Measurements from ENCODE around the gene SLMAP.
A peak's percentile ranks its signal among the peaks of the same experiment; 100 is the strongest.
"Not testable (repeated sequence)": the region's sequence is repeated elsewhere in the genome, so short reads cannot be mapped to it uniquely, and the experiment has no call there.

The SLMAP gene

GRCh38 chr3:57794501-57794900 lies 38.4 kb downstream of the SLMAP start:
- no peak for DNase-seq

DNA sequence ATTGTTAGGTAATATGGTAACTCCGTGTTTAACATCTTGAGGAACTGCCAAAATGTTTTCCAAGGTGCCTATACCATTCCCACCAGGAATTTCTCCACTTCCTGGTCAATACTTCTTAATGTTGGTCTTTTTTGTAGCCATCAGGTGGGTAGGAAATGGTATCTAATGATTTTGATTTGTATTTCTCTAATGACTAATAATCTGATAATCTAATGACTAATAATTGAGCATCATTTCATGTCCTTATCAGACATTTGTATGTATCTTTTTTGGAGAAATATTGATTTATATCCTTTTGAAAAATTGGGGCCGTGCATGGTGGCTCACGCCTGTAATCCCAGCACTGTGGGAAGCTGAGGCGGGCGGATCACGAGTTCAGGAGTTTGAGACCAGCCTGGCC lies 38.8 kb downstream of the SLMAP start:
- no peak for DNase-seq

GRCh38 chr3:57796261-57796660 lies 40.2 kb downstream of the SLMAP start:
- no peak for DNase-seq

- no peak for DNase-seq
Measured at GRCh38 chr3:57797701-57798487, 41.8 kb downstream of the SLMAP start.

GRCh38 chr3:57803647-57804081 lies 47.6 kb downstream of the SLMAP start:
- DNase-seq = no peak

GRCh38 chr3:57805266-57805665 lies 49.2 kb downstream of the SLMAP start:
- DNase-seq = no peak

- DNase-seq = no peak
Measured at GRCh38 chr3:57805674-57806073, 49.6 kb downstream of the SLMAP start.

DNA sequence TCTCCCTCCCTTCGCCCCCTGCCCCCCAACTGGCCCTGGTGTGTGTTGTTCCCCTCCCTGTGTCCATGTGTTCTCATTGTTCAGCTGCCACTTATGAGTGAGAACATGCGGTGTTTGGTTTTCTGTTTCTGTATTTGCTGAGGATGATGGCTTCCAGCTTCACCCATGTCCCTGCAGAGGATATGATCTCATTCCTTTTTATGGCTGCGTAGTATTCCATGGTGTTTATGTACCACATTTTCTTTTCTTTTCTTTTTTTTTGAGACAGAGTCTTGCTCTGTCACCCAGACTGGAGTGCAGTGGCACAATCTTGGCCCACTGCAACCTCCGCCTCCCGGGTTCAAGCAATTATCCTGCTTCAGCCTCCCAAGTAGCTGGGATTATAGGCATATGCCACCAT lies 50.1 kb downstream of the SLMAP start:
- DNase-seq = not testable (repeated sequence)

GRCh38 chr3:57808961-57809608 lies 53.0 kb downstream of the SLMAP start:
- no peak for DNase-seq

DNA sequence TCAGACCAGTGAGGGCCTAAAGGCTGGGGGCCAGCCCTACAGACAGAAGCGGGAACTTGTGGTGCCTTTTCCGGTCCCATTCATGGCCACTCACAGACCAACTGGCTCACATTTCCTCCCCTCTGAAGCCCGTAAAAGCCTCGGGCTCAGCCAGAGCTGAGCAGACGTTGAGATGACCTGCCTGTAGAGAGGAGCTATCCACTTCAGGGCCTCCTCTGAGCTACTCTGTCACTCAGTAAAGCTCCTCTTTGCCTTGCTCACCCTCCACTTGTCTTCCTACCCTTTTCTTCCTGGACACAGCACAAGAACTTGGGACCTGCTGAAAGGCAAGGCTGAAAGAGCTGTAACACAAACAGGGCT lies 53.5 kb downstream of the SLMAP start:
- no peak for DNase-seq

DNA sequence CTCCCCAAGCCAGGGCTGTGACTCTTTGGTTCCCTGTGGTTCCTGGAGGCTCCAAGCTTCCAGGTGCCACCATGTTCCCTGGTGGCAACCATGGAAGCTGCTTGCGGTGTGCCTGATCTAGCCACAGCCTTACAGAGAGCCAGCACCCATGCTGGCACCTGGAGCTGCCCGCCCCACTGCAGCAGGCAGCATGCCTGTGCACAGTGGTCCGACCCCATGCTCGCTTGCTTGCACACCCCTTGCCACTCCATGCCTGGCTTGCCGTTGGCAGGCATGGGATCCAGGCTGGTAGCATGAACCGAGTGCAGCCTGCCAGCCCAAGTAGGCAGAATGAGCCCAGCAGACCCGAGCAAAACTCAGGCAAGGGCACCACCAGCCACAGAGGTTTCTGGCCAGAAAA lies 53.9 kb downstream of the SLMAP start:
- DNase-seq = no peak

DNA sequence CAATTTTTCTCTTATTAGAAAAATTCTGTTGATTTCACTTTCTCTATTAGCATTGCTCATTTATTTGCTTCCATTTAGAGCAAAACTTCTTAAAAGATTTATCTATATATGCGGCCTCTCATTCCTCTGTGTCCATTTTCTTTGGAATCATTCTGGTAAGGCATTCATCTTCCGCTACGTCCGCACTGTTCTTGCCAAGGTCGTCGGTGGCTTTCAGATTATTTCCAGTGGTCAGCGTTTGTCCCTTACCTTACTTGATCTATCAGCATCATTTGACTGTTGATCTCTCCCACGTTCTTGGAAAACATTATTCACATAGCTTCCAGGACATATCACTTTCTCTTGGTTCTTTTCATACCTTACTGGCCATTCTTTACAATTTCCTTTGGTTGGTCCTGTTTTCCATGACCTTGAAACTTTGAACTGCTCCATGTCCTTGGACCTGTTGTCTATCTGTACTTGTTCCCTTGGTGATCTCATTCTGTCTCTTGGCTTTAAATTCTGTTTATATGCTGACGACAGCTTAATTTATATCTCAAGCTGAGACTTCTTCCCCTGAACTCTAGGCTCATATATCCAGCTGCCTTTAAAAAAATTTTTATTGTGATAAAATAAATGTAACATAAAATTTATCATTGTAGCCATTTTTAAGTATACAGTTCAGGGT lies 54.5 kb downstream of the SLMAP start:
- DNase-seq = no peak

DNA sequence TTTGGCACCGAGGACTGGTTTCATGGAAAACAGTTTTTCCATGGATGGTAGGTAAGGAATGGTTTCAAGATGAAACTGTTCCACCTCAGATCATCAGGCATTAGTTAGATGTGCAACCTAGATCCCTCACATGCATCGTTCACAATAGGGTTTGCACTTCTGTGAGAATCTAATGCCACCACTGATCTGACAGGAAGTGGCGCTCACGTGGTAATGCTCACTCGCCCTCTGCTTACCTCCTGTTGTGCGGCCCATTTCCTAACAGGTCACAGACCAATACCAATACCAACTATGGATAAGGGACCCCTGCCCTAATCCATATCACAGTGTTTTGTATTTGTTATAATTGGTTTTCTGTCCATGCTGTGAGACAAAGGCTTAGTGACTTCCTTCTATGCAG lies 58.9 kb downstream of the SLMAP start:
- peak; percentile 15 to 19 for DNase-seq

GRCh38 chr3:57816471-57817095 lies 60.5 kb downstream of the SLMAP start:
- no peak for DNase-seq

- no peak for DNase-seq
Measured at GRCh38 chr3:57818772-57819171, 62.7 kb downstream of the SLMAP start.

DNA sequence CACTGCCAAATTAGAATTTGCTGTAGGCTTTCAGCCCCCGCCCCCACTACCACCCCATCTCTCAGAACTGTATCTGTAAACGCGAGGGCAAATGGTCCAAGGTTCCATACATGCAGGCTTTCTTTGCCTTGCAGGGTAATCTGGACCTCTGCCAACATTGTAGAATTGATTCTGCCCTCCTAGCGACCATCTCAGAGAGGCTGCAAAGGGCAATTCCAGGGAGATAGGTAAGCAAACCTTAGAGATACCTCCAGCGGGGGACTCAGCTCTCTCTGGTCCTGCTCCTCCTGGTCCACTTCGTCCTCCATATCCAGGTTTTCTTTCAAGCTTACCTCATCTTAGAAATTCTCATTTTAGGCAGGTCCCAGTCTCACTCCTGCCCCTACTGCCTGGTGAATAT lies 64.4 kb downstream of the SLMAP start:
- no peak for DNase-seq

- DNase-seq = no peak
Measured at GRCh38 chr3:57821765-57822164, 65.7 kb downstream of the SLMAP start.

- DNase-seq = no peak
Measured at GRCh38 chr3:57822686-57823085, 66.6 kb downstream of the SLMAP start.

DNA sequence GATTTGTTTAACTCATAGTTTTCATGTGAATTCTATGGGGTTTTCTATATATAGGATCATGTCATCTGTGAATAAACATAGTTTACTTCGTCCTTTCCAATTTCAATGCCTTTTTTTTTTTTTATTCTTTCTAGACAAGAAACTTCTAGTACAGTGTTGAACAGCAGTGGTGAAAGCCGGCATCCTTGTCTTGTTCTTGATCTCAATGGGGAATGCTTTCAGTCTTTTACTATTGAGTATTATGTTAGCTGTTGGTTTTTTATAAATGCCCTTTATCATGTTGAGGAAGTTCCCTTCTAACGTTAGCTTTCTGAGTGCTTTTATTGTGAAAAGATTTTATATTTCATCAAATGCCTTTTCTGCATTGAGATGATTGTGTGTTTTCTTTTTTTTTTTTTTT lies 69.0 kb downstream of the SLMAP start:
- no peak for DNase-seq

DNA sequence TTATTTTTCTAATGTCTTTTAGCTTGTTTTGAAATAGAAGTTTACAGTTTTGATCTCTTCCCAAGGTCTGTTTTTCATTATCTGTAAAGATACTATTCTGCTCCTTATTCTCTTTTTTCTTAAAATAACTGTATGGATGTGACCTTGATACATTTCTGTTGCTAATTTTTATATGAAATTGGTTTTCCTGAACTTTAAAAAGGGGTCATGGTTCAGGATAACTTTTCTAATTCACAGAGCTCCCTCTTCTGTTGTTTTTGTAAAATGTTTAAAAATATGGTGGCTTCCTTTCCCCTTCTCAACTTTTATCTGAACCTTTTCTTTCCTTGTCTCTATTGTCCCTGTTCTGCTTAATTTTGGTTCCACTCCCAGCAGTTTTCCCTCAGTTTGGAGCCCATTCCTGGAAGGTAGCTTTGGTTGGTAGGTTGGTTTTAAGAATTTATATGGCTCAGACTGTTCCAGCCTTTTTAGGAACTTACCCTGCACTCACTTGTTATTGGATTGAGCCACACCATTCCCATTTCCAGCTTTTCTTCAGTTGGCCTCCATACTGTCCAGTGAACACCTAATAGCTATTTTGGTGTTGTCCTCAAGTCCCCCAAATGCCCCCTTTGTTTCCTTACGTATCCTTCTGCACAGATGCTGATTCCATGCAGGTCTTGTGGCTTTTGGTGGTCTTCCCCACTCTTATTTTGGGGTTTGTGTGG lies 70.3 kb downstream of the SLMAP start:
- no peak for DNase-seq

GRCh38 chr3:57826952-57827723 lies 71.0 kb downstream of the SLMAP start:
- DNase-seq = no peak

- no peak for DNase-seq
Measured at GRCh38 chr3:57827757-57828156, 71.6 kb downstream of the SLMAP start.

All from activated CD4-positive, alpha-beta T cell treated with anti-CD3 and anti-CD28 coated beads, Interleukin-2, amount 50 U/mL, for 48 hours (primary cell).